ENCODE data around the gene ELF2.
"Not testable (repeated sequence)": the region's sequence is repeated elsewhere in the genome, so short reads cannot be mapped to it uniquely, and the experiment has no call there.

Gene ELF2

DNA sequence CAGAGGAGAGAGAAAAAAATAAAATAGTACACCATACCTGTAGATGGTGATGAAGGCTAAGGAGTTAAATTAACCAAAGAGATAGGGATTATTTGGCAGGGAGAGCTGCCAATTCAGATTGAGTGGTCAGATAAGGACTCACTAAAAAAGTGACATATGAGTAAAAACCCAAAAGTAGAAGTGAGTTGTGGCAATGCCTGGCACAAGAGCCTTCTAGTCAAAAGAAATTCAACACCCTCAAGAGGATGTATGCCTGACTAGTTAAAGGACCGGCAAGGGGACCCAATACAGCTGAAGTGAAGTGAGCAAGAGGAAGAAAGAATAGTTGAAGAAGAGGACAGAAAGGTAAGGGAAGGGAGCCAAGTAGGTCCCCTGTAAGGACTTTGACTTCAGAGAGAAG lies 34.9 kb downstream of the ELF2 start:
- no peak for DNase-seq

DNA sequence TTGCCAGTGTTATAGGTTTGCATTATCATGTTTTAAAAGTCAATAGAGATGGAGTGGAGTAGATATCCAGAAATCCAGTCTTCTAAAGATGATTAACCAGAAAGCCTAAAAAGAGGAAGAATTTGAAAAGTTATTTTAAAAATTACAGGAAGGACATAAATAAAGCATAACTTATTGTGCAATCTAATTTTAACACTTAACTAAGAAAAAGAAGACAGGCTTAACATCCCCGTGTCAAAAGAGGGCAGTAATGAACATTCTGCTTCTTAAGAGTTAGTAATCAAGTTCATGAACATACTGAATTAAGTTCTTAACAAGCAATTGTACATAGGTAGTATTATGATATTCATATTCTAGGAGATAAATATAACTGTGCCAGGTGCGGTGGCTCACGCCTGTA lies 39.3 kb downstream of the ELF2 start:
- DNase-seq: no peak

DNA sequence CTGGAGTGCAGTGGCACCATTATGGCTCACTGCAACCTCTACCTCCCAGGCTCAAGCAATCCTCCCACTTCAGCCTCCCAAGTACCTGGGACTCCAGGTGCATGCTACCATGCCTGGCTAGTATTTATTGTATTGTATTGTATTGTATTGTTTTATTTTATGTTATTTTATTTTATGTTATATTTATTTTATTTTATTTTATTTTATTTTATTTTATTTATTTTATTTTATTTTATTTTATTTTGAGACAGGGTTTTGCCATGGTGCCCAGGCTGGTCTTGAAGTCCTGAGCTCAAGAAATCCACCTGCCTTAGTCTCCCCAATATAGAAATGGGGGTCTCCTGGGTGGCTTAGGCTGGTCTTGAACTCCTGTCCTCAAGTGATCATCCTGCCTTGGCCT lies 42.6 kb downstream of the ELF2 start:
- no peak for DNase-seq

DNA sequence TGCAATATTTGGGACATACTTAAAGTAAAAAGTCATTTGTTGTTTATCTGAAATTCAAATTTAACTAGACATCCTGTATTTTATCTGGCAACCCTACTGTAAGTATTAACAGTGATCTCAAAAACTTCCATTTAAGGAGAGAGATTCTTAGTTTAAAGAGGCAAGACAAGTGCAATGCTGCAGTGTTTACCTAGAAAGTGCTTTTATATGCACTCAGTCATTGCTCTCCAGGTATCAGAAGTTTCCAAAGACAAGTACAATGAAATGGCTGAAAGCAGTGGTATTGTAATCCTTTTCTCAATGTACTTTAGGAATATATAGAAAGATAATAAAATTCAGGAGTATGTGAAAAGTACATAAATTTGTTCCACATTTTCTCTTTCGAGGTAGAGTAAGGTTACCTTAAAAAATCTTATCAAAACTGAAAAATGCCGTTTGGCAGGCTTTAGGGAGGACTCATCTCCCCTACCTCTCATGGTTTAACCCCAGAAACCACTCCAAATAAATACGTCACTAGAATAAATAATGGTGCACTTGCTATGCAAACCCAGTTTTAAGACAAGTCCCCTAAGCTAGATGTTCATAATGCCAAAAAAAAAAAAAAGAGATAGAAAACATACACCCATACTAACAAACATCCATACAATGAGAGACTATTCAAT lies 45.7 kb downstream of the ELF2 start:
- DNase-seq: no peak

DNA sequence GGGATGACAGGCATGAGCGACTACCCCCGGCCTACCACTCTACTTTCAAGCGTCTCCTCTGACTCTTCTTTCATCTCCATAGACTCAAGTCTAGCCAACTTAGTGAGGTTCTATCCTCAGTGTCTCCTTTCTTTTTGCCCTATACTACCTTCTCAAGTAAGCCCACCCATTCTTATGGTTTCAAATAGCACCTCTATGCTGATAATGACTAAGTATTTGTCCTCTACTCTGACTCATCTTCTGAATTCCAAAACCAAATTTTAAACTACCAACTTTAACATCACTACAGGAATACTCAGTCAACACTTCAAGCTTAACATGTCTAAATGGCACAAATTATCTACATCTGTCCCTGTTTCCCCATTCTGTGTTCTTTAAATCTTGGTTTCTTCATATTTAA lies 47.8 kb downstream of the ELF2 start:
- DNase-seq: no peak

DNA sequence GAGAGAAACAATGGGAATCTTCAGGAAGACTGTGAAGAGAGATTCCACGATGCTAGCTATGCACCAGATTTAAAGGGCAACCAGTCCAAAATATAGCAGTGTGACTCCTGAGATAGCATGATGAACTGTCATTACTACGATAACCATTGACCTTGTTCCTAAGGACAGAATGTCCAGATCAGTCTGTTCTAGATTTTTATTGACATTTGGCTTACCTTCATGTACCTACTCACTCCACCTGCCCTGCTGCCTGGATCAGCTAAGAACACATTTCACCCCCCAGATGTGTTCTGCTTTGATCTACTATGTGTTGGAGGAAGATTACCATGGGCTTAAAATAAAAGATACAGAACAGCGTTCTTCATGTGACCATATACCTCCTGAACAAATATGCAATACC lies 50.1 kb downstream of the ELF2 start:
- DNase-seq: no peak

DNA sequence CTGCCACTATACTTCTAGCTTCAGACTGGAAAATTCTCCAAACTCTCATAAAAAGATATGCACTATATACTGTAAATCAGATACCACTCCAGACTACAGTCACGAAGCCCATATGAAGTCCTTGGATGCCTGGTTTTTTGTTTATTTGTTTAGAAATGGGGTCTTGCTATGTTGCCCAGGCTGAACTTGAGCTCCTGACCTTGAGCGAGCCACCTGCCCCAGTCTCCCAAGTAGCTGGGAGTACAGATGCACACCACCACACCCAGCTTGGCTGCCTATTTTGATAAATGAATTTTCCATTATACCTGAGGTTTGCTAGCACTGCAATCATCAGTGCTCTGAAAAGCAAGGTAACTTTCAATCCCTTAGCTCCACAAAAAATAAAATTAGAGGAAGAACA lies 53.1 kb downstream of the ELF2 start:
- DNase-seq: no peak

DNA sequence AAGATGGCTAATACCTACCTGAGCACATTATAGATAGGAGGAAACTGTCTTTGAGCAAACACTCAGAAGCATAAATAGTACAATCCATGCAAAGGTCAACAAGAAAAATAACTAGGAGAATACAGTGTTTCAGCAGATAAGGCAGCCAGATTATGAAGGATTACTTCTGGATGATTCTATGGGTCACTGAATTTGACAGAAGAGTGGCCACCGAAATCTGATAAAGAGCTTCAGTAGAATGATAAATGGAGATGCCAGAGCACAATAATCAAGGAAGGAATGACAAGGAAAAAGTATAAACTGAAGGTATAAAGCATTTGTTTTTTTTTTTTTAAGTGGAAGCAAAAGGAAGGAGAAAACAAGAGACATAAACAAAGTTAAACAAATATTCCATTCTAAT lies 58.7 kb downstream of the ELF2 start:
- no peak for DNase-seq

DNA sequence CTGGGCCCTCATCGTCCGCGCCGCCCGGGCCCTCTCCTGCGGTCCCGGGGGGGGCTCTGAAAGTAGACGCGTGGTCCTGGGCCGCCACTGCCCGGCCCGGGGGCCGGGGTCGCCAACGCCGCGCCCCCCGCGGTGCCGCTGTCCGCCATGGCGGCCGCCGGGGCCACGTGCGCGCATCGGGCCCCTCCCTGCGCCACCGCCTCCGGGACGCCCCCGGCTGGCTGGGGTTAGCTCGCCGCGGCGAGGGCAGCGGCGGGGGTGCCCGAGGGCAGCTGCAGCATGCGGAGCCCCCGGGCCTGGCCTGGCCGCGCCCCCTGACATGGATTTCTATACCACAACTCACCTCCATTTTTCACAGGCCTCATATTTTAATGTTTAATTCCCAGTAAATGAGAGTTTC lies 61.8 kb downstream of the ELF2 start:
- no peak for DNase-seq

DNA sequence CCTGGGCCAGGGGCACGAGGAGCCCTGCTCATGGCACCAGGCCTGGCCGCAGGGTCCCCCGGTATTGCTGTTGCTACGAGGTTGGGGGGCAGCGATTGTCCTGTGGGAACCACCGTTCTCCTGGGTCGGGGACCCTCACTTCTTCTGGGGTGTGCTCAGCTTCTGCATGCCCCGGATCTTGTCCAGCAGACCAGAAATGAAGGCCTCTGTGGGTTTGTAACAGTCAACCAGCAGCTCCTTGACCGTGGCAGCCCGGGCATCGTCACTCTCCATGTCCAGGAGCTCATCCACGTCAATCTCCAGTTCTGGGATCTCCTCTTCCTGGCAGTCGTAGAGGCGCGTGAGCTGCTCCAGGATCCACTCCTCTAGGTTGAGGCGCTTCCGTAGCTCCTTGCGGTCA lies 62.2 kb downstream of the ELF2 start:
- not testable (repeated sequence) for DNase-seq

DNA sequence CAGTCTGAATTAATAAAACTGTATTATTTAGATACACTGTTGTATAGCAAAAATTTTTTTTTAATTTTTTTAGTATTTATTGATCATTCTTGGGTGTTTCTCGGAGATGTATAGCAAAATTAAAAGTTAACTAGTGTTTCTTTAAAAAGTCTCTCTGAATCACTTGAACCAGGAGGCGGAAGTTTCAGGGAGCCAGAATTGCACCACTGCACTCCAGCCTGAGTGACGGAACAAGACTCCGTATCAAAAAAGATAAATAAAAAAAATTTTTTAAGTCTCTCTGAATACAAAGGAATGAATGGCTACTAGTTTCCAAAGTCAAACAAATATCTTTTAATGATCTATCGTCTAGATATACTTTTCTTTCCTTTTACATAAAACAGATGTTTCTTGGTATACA lies 64.4 kb downstream of the ELF2 start:
- no peak for DNase-seq

DNA sequence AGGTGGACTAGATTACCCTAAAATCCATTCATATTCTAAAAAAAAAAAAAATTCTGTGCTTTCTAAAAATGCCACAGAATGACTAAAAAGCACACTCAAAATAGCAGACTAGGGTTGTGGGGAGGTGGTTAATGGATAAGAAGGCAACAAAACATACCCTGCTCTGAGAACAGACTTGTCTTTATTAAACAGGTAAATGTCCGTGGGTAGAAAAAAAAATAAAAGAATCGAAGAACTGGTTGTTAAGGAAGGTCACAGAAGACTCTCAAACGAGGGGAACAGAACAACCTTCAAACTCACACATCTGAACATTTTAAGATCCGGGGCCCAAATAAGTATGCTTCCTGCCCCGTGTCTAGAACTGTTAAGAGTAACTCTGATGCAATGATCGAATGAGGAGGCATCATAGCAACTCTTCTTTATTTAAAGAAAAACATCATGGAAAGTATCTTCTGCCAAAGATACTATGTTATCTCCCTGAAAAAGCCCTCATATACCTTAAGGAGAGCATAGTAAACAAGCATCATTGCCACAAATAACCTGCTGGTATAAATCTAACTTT lies 68.4 kb downstream of the ELF2 start:
- DNase-seq: no peak

DNA sequence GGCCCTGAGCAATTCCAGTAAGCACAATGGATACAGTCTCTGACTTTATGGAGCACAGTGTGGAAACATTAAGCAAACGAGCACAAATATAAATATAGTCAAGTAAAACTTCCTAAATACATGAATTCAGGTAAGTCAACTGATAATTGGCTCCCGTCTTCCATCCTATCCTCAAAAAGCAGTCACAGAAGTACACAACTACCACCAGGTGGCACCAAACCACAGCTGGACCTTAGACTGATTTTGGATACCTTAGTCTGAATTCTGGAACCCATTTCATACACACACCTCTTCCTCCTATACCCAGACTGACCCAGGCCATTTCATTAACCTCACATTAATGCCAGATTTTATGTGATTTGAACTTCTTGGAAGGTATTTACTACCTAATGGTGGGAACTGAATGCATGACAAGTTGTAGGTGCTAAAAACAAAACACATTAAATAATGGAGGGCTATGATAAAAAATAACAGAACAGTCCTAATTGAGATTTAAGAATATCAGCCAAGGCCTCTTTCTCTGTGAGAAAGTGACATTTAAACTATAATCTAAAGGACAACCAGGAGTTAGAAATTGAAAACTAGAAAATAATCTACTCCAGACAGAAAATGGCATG lies 77.5 kb downstream of the ELF2 start:
- peak; percentile 82 for DNase-seq

DNA sequence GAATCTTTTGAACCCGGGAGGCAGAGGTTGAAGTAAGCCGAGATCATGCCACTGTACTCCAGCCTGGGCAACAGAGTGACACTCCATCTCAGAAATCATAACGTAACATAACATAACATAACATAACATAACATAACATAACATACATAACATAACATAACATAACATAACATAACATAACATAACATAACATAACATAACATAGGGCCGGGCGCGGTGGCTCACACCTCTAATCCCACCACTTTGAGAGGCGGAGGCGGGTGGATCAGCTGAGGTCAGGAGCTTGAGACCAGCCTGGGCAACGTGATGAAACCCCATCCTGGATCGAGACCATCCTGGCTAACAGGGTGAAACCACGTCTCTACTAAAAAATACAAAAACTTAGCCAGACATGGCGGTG lies 84.7 kb downstream of the ELF2 start:
- no peak for DNase-seq

DNA sequence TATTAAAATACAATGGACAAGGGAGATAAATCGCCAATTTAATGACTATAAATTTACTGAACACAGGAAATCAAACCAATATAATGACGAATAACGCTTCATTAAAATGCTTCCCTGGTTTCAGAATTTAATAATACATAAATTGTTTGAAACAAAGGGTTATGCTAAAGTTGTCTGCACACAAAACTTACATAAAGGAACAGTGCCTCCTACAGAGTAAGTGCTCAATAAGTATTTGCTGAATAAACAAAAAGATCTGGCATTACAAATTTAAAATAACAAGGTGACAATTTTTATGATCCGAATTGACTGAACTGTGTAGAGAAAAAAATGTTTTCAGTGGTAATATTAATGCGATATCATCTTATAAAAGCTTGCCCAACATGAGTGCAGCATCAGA lies 91.9 kb downstream of the ELF2 start:
- DNase-seq: peak; percentile 14

DNA sequence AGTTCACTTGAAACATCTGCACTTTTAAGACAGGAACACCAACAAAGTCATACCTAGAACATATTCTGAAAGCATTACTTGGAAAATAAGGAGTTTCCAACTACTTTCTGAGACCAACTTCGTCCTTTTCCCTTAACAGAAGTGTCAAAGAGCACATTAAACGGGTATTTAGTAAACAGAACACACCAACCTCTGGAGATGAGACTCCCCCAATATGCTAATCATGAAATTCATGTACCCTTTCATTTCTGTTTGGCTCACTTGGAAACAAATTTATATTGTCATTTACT lies 92.3 kb downstream of the ELF2 start:
- peak; percentile 33 for DNase-seq

DNA sequence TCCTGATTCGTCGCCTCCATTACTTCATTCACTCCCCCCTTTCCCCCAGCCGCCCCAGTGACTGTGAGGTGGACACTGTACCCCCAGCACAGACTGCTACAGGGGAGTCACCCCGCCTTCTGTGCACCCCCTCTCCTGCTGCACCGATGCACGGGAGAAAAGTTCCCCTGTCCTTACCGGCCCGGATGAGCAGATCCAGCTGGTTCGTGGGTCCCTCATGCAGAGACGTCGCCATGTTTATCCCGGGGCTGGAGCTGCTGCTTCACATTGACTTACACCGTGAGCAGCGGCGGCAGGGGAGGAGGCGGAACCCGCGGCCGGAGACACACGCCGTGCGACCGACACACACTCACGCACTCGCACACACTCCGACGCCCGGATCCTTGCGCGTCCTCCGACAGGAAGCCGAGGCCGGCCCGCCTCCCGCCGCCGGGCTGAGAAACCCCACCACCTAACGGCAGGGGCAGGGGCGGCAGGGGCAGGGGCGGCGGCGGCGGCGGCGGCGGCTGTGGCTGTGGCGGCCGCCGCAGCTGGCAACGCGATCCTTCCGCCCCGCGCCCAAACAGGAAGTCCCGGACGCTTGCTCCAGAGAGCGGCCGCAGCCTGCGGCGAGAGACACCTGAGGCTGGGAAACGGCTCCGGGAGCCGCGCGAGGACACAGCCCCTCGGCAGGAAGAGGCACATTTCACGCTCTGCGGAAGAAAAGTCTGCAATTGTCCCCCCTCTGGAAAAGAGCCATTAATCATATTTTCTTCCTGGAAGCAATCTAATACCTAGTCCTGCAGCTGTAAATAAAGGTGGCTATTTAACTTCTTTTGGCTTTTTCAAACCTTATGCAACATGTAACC lies 92.8 kb downstream of the ELF2 start:
- DNase-seq: peak; percentile 92

DNA sequence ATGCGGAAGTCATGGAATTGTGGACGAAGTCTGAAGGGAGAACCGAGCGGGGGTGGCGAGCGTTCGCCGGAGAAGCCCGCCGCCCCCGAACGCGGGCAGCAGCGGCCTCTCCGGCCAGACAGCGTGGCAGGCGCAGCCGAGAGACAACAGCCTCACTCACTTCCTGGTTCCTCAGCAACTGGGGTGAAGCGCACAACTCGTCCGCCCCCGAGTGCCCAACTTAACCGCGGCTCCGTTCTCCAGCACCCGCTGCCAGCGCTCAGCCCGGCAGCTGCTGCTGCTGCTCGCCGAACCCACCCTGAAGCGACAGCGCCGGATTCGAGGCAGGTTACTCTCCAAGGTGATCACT lies 93.4 kb downstream of the ELF2 start:
- DNase-seq: peak; percentile 78

DNA sequence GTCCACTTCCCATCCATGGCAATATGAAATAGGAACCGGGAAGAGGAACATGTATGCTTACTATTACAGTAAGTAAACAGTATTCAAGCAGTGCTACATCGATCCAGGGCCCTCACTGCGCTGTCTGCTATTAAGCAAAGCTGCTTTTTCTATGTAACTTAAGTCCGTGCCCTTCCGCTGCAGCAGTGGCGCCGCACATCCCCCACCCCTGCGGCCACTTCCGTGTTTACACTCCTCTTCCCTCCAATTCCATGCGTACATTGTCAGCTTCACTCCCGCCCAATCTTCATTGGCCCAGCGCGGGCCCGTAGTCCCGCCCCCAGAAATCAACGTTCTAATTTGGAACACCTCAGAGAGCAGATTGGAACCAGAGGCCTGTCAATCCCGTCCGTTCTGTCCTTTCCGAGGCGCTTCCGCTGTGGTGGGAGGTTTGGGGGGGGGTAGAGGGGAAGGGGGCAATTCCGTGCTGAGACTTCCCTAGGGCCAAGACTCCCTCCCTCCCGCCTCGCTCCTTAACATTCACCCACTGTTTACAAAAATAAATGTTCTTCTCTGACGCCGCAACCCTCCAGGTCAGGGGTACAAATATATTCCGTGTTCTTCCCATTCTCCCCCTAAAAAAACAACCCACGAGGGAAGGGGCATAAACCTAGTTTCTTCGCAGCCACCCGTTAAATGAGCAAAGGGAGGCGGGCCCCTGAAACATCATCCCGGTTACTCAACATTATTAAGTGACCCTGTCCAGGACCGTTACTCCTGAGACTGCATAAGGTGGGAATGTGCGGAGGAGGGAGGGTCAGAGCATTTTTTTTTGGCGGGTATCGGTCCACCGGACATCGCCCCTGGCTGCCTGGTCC lies 94.0 kb downstream of the ELF2 start:
- DNase-seq: peak; percentile 98

DNA sequence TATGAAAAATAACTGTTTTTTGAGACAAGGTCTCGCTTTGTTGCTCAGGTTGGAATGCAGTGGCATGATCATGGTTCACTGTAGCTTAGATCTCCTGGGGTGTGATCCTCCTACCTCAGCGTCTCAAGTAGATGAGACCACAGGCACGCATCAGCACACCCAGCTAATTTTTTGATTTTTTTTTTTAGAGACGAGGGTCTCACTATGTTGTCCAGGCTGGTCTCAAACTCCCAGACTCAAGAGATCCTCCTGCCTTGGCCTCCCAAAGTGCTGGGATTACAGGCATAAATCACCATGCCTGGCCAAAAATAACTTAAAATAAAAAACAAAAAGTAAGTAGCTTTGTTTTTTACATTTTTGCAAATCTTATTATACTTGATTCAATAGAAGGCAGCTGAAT lies 98.1 kb downstream of the ELF2 start:
- no peak for DNase-seq

DNA sequence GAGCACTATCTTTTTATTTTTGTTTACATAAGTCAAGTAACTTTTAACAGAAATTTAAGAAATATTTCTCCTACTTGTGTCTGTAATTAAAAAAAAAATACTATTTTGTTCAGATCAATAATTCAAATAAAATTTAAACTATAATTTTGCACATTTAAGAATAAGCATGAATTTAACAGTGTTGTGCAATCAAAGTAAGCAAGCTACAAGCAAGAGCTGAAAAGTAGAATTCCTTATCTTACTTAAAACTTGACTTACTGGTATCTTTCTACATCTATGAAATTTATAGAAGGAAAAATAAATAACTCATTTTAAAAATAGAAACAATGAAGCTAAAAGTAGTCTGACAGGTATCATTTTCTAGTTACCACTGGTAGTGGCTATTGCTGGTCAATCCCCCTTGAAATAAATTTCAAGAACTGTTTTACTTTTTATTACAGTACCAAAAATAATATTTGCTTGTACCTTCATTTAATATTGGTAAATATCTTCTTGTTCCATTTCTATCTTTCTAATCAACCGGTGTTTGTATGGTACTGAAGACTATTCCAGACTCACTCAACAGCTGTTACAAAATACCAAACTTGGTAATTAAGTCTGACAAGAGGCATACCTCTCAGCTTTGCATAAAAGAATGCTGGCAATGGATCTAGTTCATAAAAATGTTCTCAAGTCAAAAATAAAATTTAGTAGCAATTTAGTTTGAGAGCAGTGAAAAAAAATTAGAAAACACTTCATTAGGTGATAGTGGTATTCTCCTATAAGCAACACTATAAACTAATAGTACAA lies 99.3 kb downstream of the ELF2 start:
- no peak for DNase-seq

DNA sequence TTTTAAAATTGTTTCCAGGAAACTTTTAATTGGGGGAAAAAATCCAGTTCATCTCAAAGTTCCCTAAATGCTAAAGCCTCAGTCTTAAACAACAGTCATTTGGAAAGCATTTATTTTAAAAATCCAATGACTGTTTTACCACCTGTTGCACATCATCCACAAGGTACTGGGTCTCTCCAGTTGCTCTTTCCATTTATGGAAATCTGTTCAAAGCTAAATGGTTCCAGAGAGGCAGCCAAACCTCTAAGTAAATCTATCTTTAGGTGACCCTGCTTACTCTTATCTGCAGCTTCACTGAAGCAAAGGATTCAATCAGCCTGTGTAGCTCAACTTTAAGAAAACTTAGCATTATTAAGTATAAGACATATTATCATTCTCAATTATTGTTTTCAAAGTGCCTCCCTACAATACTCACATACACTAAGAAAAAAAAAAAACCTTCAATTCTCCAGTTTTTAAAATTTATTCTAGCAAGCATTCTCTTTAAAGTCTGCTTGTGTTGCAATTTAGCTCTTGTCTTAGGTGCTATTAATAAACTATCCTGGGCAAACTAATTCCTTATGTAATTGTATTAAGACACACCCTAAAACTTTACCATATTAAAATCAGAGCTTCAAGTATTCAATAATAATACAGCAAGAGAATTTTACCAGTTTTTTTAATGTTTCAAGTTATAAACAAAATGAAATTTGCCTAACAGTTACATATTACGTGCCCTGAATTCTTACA lies 100.8 kb downstream of the ELF2 start:
- no peak for DNase-seq

All from NCI-H69 (cell line).